Stimulated activated CD8-positive, alpha-beta memory T cell treated with anti-CD3 and anti-CD28 coated beads, Interleukin-12 subunit alpha, Interleukin-12 subunit beta, amount 100 ng/mL, for 24 hours (primary cell): ENCODE measurements around the gene SPRY1.

Experiments
- DNase-seq: peaks from one replicate; pipeline ENCODE4 v3.0.0-alpha.2; 2020; ENCODE audit errors: extremely low read depth

SPRY1 gene

GRCh38 chr4:123396307-123397143 lies at the start of gene SPRY1:
SPRY1 (plus strand) TSS chr4:123396795; CDS start chr4:123401592, 4,797 bp downstream.
- no peak for DNase-seq

- no peak for DNase-seq
Observed at GRCh38 chr4:123346951-123347350, 49.6 kb upstream of the SPRY1 start.

GRCh38 chr4:123348946-123349345 lies 47.6 kb upstream of the SPRY1 start:
- no peak for DNase-seq

GRCh38 chr4:123349421-123350190 lies 47.0 kb upstream of the SPRY1 start:
- no peak for DNase-seq

GRCh38 chr4:123350191-123350544 lies 46.4 kb upstream of the SPRY1 start:
- DNase-seq = no peak

- no peak for DNase-seq
Observed at GRCh38 chr4:123350726-123351125, 45.9 kb upstream of the SPRY1 start.

GRCh38 chr4:123351713-123352112 lies 44.9 kb upstream of the SPRY1 start:
- no peak for DNase-seq

GRCh38 chr4:123352240-123352945 lies 44.2 kb upstream of the SPRY1 start:
- no peak for DNase-seq

- DNase-seq = no peak
Observed at GRCh38 chr4:123352966-123353365, 43.6 kb upstream of the SPRY1 start.

GRCh38 chr4:123353656-123354055 lies 42.9 kb upstream of the SPRY1 start:
- no peak for DNase-seq

GRCh38 chr4:123354701-123355100 lies 41.9 kb upstream of the SPRY1 start:
- no peak for DNase-seq

GRCh38 chr4:123356921-123357320 lies 39.7 kb upstream of the SPRY1 start:
- DNase-seq = no peak

- no peak for DNase-seq
Observed at GRCh38 chr4:123359449-123360315, 36.9 kb upstream of the SPRY1 start.

GRCh38 chr4:123361195-123361861 lies 35.3 kb upstream of the SPRY1 start:
- DNase-seq = no peak

GRCh38 chr4:123362103-123362502 lies 34.5 kb upstream of the SPRY1 start:
- DNase-seq = no peak

GRCh38 chr4:123363729-123364128 lies 32.9 kb upstream of the SPRY1 start:
- no peak for DNase-seq

GRCh38 chr4:123364906-123365305 lies 31.7 kb upstream of the SPRY1 start:
- DNase-seq = no peak

- DNase-seq = no peak
Observed at GRCh38 chr4:123365412-123365811, 31.2 kb upstream of the SPRY1 start.

GRCh38 chr4:123366144-123366748 lies 30.3 kb upstream of the SPRY1 start:
- DNase-seq = no peak

GRCh38 chr4:123378794-123379193 lies 17.8 kb upstream of the SPRY1 start:
- no peak for DNase-seq

GRCh38 chr4:123379392-123379791 lies 17.2 kb upstream of the SPRY1 start:
- DNase-seq = no peak
